ENCODE results near the gene PCP4L1. TPM values are rescaled to one million over a fixed set of nuclear protein-coding genes. Genes with fewer than 3 reads are reported as not detected.

Gene PCP4L1
- polyA plus RNA-seq, 2 of the 4 experiments (the other 2 are of a cell fraction), result not detected

DNA sequence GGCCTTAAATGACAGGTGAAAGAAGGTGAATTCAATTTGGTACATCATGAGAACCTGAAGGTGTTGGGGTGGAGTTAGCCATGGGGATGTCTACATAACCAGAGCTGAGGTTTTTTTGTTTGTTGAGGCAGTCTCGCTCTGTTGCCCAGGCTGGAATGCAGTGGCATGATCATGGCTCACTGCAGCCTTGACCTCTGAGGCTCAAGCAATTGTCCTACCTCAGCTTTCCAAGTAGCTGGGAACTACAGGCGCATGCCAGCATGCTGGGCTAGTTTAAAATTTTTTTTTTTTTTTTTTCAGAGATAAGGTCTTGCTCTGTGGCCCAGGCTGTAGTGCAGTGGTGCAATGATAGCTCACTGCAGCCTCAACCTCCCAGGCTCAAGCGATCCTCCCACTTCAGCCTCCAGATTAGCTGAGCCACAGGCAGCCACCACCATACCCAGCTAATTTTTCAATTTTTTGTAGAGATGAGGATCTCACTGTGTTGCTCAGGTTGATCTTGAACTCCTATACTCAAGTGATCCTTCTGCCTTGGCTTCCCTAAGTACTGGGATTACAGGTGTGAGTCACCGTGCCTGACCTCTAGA lies 53.1 kb downstream of the PCP4L1 start (continued):
- TF ChIP-seq, protein P1, sequence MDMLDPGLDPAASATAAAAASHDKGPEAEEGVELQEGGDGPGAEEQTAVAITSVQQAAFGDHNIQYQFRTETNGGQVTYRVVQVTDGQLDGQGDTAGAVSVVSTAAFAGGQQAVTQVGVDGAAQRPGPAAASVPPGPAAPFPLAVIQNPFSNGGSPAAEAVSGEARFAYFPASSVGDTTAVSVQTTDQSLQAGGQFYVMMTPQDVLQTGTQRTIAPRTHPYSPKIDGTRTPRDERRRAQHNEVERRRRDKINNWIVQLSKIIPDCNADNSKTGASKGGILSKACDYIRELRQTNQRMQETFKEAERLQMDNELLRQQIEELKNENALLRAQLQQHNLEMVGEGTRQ (IDR thresholded peaks at IDR 0.05), result no peak
- no peak for TF ChIP-seq CEBPB (IDR thresholded peaks at IDR 0.05)
- TF ChIP-seq, protein P2, sequence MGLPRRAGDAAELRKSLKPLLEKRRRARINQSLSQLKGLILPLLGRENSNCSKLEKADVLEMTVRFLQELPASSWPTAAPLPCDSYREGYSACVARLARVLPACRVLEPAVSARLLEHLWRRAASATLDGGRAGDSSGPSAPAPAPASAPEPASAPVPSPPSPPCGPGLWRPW (IDR thresholded peaks at IDR 0.05), result no peak
- no peak for TF ChIP-seq POLR2A (IDR thresholded peaks at IDR 0.05; ENCODE audit: low read length)

DNA sequence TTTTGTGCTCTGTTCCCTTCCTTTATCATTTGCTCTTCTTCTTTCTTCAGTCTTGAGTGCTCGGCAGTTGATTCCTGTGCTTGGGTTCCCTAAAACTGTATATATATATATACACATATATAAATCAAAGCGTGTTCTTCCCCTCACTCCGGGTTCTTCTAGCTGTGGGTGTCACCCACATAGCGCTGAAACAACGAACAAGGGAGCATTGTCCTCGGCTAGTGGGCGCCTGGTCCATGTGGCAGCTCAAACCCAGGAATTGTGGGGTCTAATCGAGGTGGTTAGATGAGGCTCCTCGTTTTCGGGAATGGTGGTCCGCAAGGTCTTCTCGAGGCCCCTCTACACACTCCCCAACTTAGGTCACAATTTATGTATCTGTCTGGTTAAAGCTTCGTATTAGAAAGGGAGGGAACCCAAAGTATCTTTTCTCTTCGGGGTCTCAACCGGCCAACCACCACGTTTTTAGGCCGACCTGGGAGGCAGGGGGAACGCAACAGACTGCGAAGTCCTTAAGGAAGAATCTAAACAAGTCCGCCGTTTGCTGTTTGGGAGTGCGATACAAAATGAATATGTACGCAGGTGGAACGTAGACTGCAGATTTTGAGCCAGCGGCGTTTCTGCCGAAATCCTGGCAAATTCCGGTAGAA lies 55.1 kb downstream of the PCP4L1 start:
- peak overlapping the region; percentile 59 for H3K4me3 ChIP-seq
- no peak for FAIRE-seq
- peak overlapping the region; percentile 93 for H3K4me2 ChIP-seq
- peak overlapping the region; percentile 83 to 96 for H3K27ac ChIP-seq
- TF ChIP-seq, protein P3, sequence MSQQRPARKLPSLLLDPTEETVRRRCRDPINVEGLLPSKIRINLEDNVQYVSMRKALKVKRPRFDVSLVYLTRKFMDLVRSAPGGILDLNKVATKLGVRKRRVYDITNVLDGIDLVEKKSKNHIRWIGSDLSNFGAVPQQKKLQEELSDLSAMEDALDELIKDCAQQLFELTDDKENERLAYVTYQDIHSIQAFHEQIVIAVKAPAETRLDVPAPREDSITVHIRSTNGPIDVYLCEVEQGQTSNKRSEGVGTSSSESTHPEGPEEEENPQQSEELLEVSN (IDR thresholded peaks at IDR 0.05; ENCODE audit: borderline replicate concordance, low read depth), result 0 out of 2 replicates have a peak, but pooled peaks have one; percentile 17
- TF ChIP-seq ZC3H11A (IDR thresholded peaks at IDR 0.05), result no peak
- H3K9me3 ChIP-seq, result no peaks in the 10 kb centered on the region
- CTCF ChIA-PET, result interaction anchor here (0.6 to 2.8 kb wide), 8 partner anchors 9 to 88 kb away, joined by 3 to 9 read pairs (median 3); partner anchors contain the start of gene TOMM40L
- peaks cover 7% of the 10 kb centered on the region; the same call in 2 of the 3 replicates for H3K4me1 ChIP-seq
- no peak for DNase-seq (ENCODE audit: low read depth in 1 of 2, low spot score in 1 of 2)
- peak in 1 of 2 experiments; percentile 49; a peak in 3 of 6 replicates for ATAC-seq
- POLR2A ChIA-PET, result interaction anchor here (0.5 to 2.1 kb wide), 7 partner anchors 10 to 88 kb away, joined by 3 to 14 read pairs (median 3); partner anchors contain the start of genes PCP4L1 and TOMM40L
- WGBS (ENCODE audit: missing lambda C conversion rate), result 30% methylated on average over 28 of the region's 28 CpGs

DNA sequence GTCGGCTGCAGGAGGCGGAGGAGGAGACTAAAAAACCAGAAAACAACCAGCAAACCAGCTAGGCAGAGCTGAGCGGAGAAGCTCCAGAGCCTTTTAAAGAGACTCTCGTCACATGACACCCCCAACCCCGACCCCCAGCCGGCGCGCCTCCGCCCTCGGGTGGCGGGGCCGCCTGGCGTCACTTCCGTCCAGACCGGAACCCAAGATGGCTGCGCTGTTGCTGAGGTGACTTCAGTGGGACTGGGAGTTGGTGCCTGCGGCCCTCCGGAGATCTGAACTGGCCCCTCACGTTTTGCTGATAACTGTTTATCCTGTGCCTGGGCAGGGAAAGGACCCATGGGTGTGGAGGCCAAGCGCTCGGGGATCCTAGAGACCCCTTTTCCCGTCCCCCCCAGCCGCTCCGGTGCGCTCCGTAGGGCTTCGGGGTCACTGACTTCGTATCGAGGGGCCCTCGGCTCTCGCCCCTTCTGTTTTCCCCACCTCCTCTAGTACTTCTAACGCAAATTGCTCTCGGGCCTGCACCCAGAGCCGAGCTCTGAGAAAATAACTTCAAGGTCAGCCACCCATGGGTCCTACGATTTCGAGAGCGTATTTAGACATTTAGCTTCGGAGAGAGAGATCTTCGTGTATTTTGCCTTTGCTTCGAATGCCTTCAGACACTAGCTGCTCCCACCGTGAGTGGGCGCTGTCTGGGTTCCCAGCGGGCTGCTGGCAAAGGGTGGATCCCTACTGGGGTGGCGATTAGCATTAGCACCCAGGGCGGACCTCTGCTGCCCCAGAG lies 55.8 kb downstream of the PCP4L1 start, which contains the start of gene SDHC:
Gene SDHC, plus strand, starts transcription at position 181 of the 781 bp plus-strand sequence. Its CDS starts 25 bp downstream, at position 206.
- Histone ChIP-seq H3K4me3 (peak within 1 kb of the TSS; percentile 59), H3K27ac (peak within 1 kb of the TSS; percentile 83 to 96), H3K4me1 (peaks cover 7% of the 10 kb centered on the region; the same call in 2 of the 3 replicates), H3K9me3 (no peaks in the 10 kb centered on the region), H3K4me2 (peak within 1 kb of the TSS; percentile 93)
- CTCF ChIA-PET, result interaction anchor here (0.7 to 2.8 kb wide), 8 partner anchors 10 to 89 kb away, joined by 3 to 9 read pairs (median 4); partner anchors contain the start of gene TOMM40L
- WGBS (ENCODE audit: missing lambda C conversion rate), result 1% methylated on average over 36 of the region's 45 CpGs
- ATAC-seq (peak; percentile 98), DNase-seq (ENCODE audit: low read depth in 1 of 2, low spot score in 1 of 2) (peak; percentile 83 to 92), FAIRE-seq (no peak)
- POLR2A ChIA-PET, result interaction anchor here (0.5 to 2.1 kb wide), 9 partner anchors 11 to 112 kb away, joined by 3 to 14 read pairs (median 4); partner anchors contain the start of genes NDUFS2, PCP4L1 and TOMM40L
- no peak for TF ChIP-seq RNF2 (IDR thresholded peaks at IDR 0.05; ENCODE audit: borderline replicate concordance, low read depth)
- TF ChIP-seq ESRRA (IDR thresholded peaks at IDR 0.05; ENCODE audit: borderline replicate concordance, low read length), result no peak
- TF ChIP-seq RARB (CRISPR knock-in tag; IDR thresholded peaks at IDR 0.05), result no peak
- TF ChIP-seq ZSCAN20 (CRISPR knock-in tag; IDR thresholded peaks at IDR 0.05), result no peak
- no peak for TF ChIP-seq EHMT2 (IDR thresholded peaks at IDR 0.05; ENCODE audit: low read depth)
- TF ChIP-seq EHF (CRISPR knock-in tag; IDR thresholded peaks at IDR 0.05), result no peak
- TF ChIP-seq JUN (IDR thresholded peaks at IDR 0.05), result peak; percentile 76 to 88
- TF ChIP-seq, protein P4, sequence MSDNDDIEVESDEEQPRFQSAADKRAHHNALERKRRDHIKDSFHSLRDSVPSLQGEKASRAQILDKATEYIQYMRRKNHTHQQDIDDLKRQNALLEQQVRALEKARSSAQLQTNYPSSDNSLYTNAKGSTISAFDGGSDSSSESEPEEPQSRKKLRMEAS (IDR thresholded peaks at IDR 0.05), result peak; percentile 66
- peak; percentile 93 for TF ChIP-seq KDM5A (IDR thresholded peaks at IDR 0.05)
- TF ChIP-seq MAFK (IDR thresholded peaks at IDR 0.05; ENCODE audit: partially characterized antibody), result no peak
- no peak for TF ChIP-seq POLR2AphosphoS2 (conservative IDR thresholded peaks at IDR 0.05; ENCODE audit: low read length)
- TF ChIP-seq, protein P2 (IDR thresholded peaks at IDR 0.05), result no peak
- TF ChIP-seq, protein P5, sequence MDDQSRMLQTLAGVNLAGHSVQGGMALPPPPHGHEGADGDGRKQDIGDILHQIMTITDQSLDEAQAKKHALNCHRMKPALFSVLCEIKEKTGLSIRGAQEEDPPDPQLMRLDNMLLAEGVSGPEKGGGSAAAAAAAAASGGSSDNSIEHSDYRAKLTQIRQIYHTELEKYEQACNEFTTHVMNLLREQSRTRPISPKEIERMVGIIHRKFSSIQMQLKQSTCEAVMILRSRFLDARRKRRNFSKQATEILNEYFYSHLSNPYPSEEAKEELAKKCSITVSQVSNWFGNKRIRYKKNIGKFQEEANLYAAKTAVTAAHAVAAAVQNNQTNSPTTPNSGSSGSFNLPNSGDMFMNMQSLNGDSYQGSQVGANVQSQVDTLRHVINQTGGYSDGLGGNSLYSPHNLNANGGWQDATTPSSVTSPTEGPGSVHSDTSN (IDR thresholded peaks at IDR 0.05), result no peak
- TF ChIP-seq EP300 (IDR thresholded peaks at IDR 0.05), result no peak
- no peak for TF ChIP-seq CBX2 (IDR thresholded peaks at IDR 0.05; ENCODE audit: borderline replicate concordance, low read depth)
- no peak for TF ChIP-seq SREBF2 (IDR thresholded peaks at IDR 0.05)
- TF ChIP-seq, protein P6, sequence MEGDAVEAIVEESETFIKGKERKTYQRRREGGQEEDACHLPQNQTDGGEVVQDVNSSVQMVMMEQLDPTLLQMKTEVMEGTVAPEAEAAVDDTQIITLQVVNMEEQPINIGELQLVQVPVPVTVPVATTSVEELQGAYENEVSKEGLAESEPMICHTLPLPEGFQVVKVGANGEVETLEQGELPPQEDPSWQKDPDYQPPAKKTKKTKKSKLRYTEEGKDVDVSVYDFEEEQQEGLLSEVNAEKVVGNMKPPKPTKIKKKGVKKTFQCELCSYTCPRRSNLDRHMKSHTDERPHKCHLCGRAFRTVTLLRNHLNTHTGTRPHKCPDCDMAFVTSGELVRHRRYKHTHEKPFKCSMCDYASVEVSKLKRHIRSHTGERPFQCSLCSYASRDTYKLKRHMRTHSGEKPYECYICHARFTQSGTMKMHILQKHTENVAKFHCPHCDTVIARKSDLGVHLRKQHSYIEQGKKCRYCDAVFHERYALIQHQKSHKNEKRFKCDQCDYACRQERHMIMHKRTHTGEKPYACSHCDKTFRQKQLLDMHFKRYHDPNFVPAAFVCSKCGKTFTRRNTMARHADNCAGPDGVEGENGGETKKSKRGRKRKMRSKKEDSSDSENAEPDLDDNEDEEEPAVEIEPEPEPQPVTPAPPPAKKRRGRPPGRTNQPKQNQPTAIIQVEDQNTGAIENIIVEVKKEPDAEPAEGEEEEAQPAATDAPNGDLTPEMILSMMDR (IDR thresholded peaks at IDR 0.05), result no peak; the same call in 2 of the 3 replicates
- TF ChIP-seq POLR2A (IDR thresholded peaks at IDR 0.05; ENCODE audit: low read length), result peak; percentile 94
- TF ChIP-seq NPAS2 (CRISPR knock-in tag; IDR thresholded peaks at IDR 0.05; ENCODE audit: borderline replicate concordance), result no peak
- TF ChIP-seq, protein P7, sequence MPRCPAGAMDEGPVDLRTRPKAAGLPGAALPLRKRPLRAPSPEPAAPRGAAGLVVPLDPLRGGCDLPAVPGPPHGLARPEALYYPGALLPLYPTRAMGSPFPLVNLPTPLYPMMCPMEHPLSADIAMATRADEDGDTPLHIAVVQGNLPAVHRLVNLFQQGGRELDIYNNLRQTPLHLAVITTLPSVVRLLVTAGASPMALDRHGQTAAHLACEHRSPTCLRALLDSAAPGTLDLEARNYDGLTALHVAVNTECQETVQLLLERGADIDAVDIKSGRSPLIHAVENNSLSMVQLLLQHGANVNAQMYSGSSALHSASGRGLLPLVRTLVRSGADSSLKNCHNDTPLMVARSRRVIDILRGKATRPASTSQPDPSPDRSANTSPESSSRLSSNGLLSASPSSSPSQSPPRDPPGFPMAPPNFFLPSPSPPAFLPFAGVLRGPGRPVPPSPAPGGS (IDR thresholded peaks at IDR 0.05), result peak; percentile 96

Measured in A549 (cell line).